Measurements from ENCODE around the gene PSG6.
"Not testable (repeated sequence)": the region's sequence is repeated elsewhere in the genome, so short reads cannot be mapped to it uniquely, and the experiment has no call there.

Gene PSG6

DNA sequence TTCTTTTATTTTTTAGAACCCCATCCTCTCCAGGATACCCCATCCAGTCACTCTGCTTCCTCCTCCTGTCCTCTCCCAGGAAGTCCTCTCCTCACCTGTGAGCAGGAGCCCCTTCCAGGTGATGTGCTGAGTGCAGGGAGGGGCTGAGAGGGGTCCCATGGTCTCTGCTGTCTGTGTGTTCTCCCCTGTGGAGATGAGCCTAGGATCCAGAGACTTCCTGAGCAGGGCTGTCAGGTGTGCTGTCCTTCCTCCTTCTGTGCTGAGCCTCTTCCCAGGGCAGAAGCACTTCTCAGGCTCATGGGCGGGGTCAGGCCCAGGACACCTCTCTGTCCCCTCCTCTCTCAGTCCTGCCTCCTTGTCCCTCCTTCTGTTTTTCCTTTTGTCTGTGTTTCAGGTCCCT, at the start of gene PSG6:
PSG6 (minus strand) TSS at position 261 of the 400 bp plus-strand sequence; CDS start at position 159, 102 bp downstream.
- DNase-seq (ENCODE audit: low spot score) = not testable (repeated sequence)

DNA sequence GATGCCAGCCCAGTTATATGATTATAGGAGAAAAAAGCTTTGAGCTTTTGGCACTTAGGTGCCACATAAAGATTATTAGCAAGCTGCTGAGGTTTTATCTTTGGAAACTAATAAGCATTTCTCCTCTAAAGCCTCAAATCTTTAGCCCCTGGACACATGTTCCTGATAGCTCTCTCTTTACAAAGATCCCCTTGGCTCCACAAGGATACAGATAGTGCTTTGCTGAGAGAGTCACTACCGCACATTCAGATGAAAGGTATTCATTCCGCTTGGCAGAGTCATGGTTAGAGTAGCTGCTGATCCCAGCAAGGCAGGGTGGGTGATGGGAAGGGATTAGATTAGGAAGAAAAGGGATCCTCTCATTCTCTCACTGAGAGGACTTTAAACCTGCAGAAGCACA, 47.5 kb upstream of the PSG6 start:
- no peak for DNase-seq (ENCODE audit: low spot score)

GRCh38 chr19:42961119-42961518, 43.4 kb upstream of the PSG6 start:
- DNase-seq (ENCODE audit: low spot score) = no peak

- DNase-seq (ENCODE audit: low spot score) = not testable (repeated sequence)
These were observed 34.4 kb upstream of the PSG6 start for GRCh38 chr19:42952126-42952525.

- DNase-seq (ENCODE audit: low spot score) = not testable (repeated sequence)
These were observed 33.8 kb upstream of the PSG6 start for GRCh38 chr19:42951476-42951875.

GRCh38 chr19:42942187-42942789, 24.6 kb upstream of the PSG6 start:
- peak; percentile 1 for DNase-seq (ENCODE audit: low spot score)

- not testable (repeated sequence) for DNase-seq (ENCODE audit: low spot score)
These were observed 19.4 kb upstream of the PSG6 start, which contains the start of gene PSG7 for GRCh38 chr19:42937107-42937506. Gene PSG7 (minus strand): TSS chr19:42937207. CDS start chr19:42937076, 131 bp downstream.

GRCh38 chr19:42934726-42935125, 17.0 kb upstream of the PSG6 start:
- not testable (repeated sequence) for DNase-seq (ENCODE audit: low spot score)

- not testable (repeated sequence) for DNase-seq (ENCODE audit: low spot score)
These were observed 16.5 kb upstream of the PSG6 start for GRCh38 chr19:42934183-42934582.

GRCh38 chr19:42933412-42933811, 15.7 kb upstream of the PSG6 start:
- not testable (repeated sequence) for DNase-seq (ENCODE audit: low spot score)

GRCh38 chr19:42932485-42933101, 14.9 kb upstream of the PSG6 start:
- peak; percentile 21 for DNase-seq (ENCODE audit: low spot score)

GRCh38 chr19:42930214-42930613, 12.5 kb upstream of the PSG6 start:
- not testable (repeated sequence) for DNase-seq (ENCODE audit: low spot score)

DNA sequence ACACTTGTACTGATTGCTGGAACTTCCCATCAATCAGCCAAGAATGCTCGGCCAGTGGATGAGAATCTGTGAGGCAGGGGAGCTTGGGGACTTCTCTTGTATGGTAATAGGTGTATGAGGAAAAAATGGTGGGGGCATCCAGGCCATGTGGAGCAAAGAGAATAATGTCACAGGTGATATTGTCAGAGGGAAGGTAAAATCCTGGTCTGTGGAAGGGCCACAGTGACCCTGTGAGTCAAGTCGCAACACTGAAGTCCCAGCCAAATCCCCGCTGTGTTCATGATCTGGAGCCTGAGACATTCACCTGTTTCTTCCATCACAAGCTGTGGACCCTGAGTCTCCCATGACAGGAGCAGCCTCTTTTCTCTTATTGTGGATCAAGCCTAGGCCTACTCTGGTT, 11.2 kb upstream of the PSG6 start:
- DNase-seq (ENCODE audit: low spot score) = no peak

DNA sequence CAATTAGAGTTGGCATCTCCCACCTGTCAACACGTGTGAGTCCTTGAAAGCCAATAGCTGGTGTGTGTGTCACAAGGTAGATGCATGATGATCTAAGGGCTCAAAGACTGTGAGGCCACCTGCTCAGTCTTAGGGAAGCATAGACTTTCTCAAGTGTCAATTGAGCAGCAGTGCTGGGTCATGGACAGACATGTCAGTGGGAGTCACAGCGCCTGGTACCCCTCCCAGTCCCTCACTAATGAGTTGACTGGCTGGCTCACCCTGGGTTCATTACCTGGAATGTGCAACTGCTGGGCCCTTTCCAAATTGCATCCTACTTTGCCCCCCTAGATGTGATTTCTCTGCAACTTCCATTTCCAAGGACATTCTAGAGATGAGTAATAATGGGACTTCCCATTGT, 9.1 kb upstream of the PSG6 start:
- no peak for DNase-seq (ENCODE audit: low spot score)

- peak; percentile 44 for DNase-seq (ENCODE audit: low spot score)
These were observed 5.4 kb upstream of the PSG6 start for GRCh38 chr19:42923106-42923505.

DNA sequence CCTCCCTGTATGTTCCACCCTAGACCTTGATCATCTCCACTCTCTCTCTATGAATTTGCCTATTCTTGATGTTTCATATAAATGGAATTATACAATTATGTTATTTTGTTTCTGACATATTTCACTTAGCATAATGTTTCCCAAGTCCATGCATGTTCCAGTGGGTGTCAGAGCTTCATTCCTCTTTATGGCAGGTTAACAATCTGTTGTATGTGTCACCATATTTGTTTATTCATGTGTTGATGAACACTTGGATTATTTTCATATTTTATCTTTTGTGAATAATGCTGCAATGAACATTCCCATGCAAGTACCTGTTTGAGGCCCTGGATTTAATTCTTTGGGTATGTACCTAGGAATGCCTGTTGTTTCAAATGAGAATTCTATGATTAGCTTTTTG, 3.3 kb upstream of the PSG6 start:
- DNase-seq (ENCODE audit: low spot score) = not testable (repeated sequence)

- no peak for DNase-seq (ENCODE audit: low spot score)
These were observed 2.0 kb upstream of the PSG6 start for GRCh38 chr19:42919757-42920079.

- not testable (repeated sequence) for DNase-seq (ENCODE audit: low spot score)
These were observed 1.5 kb upstream of the PSG6 start for GRCh38 chr19:42919070-42919756.

DNA sequence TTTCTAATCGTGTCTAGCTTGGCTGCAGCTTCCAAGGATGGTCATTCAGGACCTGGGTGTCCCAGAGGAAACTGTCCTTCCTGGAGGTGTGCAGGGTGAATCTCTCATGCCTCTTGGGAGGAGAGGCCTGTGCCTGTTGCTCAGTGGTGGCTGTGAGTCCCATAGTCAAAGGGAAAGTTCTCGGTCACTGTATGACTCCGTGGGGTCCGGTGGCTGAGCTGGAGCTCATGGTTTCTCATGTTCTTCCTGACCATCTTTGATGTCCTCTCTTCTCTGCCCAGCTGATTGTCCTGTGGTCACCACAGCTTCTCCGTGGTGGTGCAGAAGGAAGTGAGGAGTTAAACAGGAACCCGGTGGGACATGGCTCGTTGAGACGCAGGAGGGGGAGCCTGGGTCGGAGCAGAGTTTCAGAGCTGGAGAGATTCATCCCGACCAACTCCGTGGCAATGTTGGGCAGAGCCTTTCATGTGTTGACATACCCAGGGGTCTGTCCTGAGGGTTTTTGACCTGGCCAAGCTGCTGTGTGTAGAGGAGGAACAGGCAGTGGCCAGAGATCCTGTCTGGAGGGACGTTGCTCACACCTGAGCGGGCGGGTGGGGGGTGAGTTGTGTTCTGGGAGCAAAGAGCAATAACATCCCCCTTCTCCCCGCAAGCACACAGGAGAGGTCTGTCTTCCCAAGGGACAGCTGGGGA, 829 bp upstream of the PSG6 start:
- DNase-seq (ENCODE audit: low spot score) = not testable (repeated sequence)

DNA sequence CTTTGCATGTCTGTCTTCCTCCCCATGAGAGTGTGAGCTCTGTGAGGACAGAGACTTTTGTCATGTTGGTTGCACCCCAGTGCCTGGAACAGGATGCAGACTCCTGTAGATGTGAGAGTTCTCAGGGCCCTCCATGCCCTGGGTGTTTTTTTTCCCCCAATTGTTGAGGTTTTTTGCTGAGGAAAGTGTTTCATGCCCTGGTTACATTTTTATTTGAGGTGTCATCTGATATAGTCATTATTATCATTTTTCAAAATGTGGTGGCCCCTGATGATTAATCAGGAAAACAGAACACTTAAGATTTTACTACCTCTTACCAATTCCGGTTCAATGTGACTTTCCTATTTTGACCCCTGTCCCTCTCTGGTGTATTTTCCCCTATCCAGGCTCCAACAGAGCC, 763 bp downstream of the PSG6 start:
- not testable (repeated sequence) for DNase-seq (ENCODE audit: low spot score)

- DNase-seq (ENCODE audit: low spot score) = not testable (repeated sequence)
These were observed 4.2 kb downstream of the PSG6 start for GRCh38 chr19:42913516-42913915.

DNA sequence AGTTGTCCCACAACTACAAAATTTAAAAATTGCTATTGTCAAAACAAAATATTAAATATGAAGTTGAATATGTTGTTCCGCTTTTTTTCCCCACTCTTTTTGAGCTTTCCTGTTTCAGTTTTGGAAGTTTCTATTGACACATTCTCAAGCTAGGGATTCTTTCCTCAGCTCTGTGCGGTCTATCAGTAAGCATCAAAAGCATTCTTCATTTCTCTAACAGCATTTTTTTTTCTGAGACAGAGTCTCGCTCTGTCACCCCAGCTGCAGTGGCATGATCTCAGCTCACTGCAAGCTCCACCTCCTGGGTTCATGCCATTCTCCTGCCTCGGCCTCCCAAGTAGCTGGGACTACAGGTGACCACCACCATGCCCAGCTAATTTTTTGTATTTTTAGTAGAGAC, 4.8 kb downstream of the PSG6 start:
- DNase-seq (ENCODE audit: low spot score) = not testable (repeated sequence)

- DNase-seq (ENCODE audit: low spot score) = not testable (repeated sequence)
These were observed 6.0 kb downstream of the PSG6 start for GRCh38 chr19:42911731-42912130.

Data from LoVo (cell line).